A549 (cell line): ENCODE measurements around the gene LPCAT1. TPM values are rescaled to one million over a fixed set of nuclear protein-coding genes. Genes with fewer than 3 reads are reported as not detected.

ENCODE experiments used
- ATAC-seq, 2 experiments: fragments of 200-7000 bp in 1 of 2; fragments of >200 bp in 1 of 2; cut with Nextera tagmentation in 1 of 2; cut with Tn5 transposase in 1 of 2; 3 replicates each; pipeline versions ENCODE4 v1.8.0 to v1.9.1; 2018 to 2020; ENCODE audit warnings: mild to moderate bottlenecking in 1 of 2, moderate library complexity in 1 of 2
- CTCF ChIA-PET: fragments of 300-600 bp; sonication (Branson Sonifier 250); formaldehyde crosslinking; extraction: SDS; loops from one replicate; lab custom pipeline; 2021; ENCODE audit warnings: antibody characterized with exemption, inconsistent platforms; lab: Yijun Ruan, JAX
- POLR2A ChIA-PET: fragments of 350-600 bp; formaldehyde crosslinking; extraction: SDS; loops from one replicate; lab custom pipeline; 2021; ENCODE audit warnings: antibody characterized with exemption, inconsistent platforms; lab: Yijun Ruan, JAX
- DNase-seq, 2 experiments: peaks; one replicate each; pipeline versions ENCODE4 v3.0.0 to v3.0.0-alpha.2; 2011 to 2016; ENCODE audit warnings: low read depth in 1 of 2, low spot score in 1 of 2
- FAIRE-seq: peaks from 2 replicates; lab custom pipeline; 2011; peaks lifted over from hg19 to GRCh38; lab: Jason Lieb, UNC
- H3K27ac ChIP-seq, 2 experiments: fragments of >200 bp; sonication (Bioruptor Twin); formaldehyde crosslinking; 3 replicates each; pipeline ENCODE4 v1.5.1; 2016 to 2017
- H3K4me1 ChIP-seq: fragments of >200 bp; sonication (Bioruptor Twin); formaldehyde crosslinking; 3 replicates; pipeline ENCODE4 v1.6.1; 2016
- H3K4me2 ChIP-seq: fragments of >200 bp; sonication (Bioruptor Twin); formaldehyde crosslinking; 3 replicates; pipeline ENCODE4 v1.6.1; 2016
- H3K4me3 ChIP-seq: fragments of >200 bp; sonication (Bioruptor Twin); formaldehyde crosslinking; 3 replicates; pipeline ENCODE4 v1.5.1; 2016
- H3K9me3 ChIP-seq: fragments of >200 bp; sonication (Bioruptor Twin); formaldehyde crosslinking; 3 replicates; pipeline ENCODE4 v1.6.1; 2016
- EHF ChIP-seq: fragments of 250-450 bp; sonication (Bioruptor Pico); IDR thresholded peaks from 2 replicates; pipeline ENCODE4 v1.5.0; 2020; ENCODE audit warnings: mild to moderate bottlenecking
- EHMT2 ChIP-seq: fragments of 200-600 bp; sonication (generic); IDR thresholded peaks from 2 replicates; pipeline ENCODE4 v1.6.1; 2016; ENCODE audit warnings: antibody characterized with exemption, low read depth, mild to moderate bottlenecking, moderate library complexity
- EP300 ChIP-seq, 2 experiments: fragments of >200 bp; sonication (Bioruptor Twin); formaldehyde crosslinking; IDR thresholded peaks; 2 replicates in 1 of 2; 3 replicates in 1 of 2; pipeline ENCODE4 v1.6.1; 2016 to 2017
- ESRRA ChIP-seq: fragments of 150-350 bp; IDR thresholded peaks from 2 replicates; pipeline ENCODE4 v1.6.1; 2014; ENCODE audit warnings: mild to moderate bottlenecking, low read length, borderline replicate concordance
- FOXS1 ChIP-seq: fragments of 250-450 bp; sonication (Bioruptor Pico); IDR thresholded peaks from 2 replicates; pipeline ENCODE4 v1.5.0; 2020; ENCODE audit warnings: mild to moderate bottlenecking, moderate library complexity
- GATA3 ChIP-seq: IDR thresholded peaks from 2 replicates; pipeline ENCODE4 v1.6.1; 2012; ENCODE audit warnings: borderline replicate concordance
- HEYL ChIP-seq: fragments of 250-450 bp; sonication (Bioruptor Pico); IDR thresholded peaks from 2 replicates; pipeline ENCODE4 v1.8.0; 2021; ENCODE audit warnings: mild to moderate bottlenecking, moderate library complexity
- HOXA7 ChIP-seq: fragments of 250-450 bp; sonication (Bioruptor Pico); IDR thresholded peaks from 2 replicates; pipeline ENCODE4 v1.5.0; 2020; ENCODE audit warnings: mild to moderate bottlenecking, moderate library complexity
- JUNB ChIP-seq: fragments of >200 bp; sonication (Bioruptor Twin); formaldehyde crosslinking; IDR thresholded peaks from 2 replicates; pipeline ENCODE4 v1.6.1; 2016
- KDM1A ChIP-seq: fragments of 200-600 bp; sonication (generic); IDR thresholded peaks from 2 replicates; pipeline ENCODE4 v1.6.1; 2016; ENCODE audit warnings: low read depth, mild to moderate bottlenecking
- MAZ ChIP-seq: fragments of 150-350 bp; IDR thresholded peaks from 2 replicates; pipeline ENCODE4 v1.6.1; 2014; ENCODE audit warnings: antibody characterized with exemption, low read depth, low read length, borderline replicate concordance
- MYC ChIP-seq: IDR thresholded peaks from 2 replicates; pipeline ENCODE4 v1.6.1; 2012; ENCODE audit warnings: mild to moderate bottlenecking, inconsistent platforms, low read length, improper control_type of control experiment, borderline replicate concordance
- POLR2A ChIP-seq: IDR thresholded peaks from 2 replicates; pipeline ENCODE4 v1.6.1; 2012; ENCODE audit warnings: mild to moderate bottlenecking, low read length
- POLR2AphosphoS2 ChIP-seq: conservative IDR thresholded peaks from 2 replicates; pipeline ENCODE4 v1.6.1; 2012; ENCODE audit warnings: low read length, improper control_type of control experiment, inconsistent platforms
- RAD21 ChIP-seq, 2 experiments: fragments of >200 bp in 1 of 2; sonication (Bioruptor Twin) in 1 of 2; formaldehyde crosslinking in 1 of 2; IDR thresholded peaks in 1 of 2; conservative IDR thresholded peaks in 1 of 2; 2 replicates in 1 of 2; 3 replicates in 1 of 2; pipeline ENCODE4 v1.6.1; 2012 to 2018; ENCODE audit warnings: inconsistent platforms in 1 of 2
- RCOR1 ChIP-seq: fragments of 150-350 bp; IDR thresholded peaks from 2 replicates; pipeline ENCODE4 v1.6.1; 2014; ENCODE audit warnings: antibody characterized with exemption, low read length, low read depth
- SMC3 ChIP-seq: fragments of >200 bp; sonication (Bioruptor Twin); formaldehyde crosslinking; IDR thresholded peaks from 3 replicates; pipeline ENCODE4 v1.6.1; 2018; ENCODE audit warnings: inconsistent platforms
- SREBF2 ChIP-seq: fragments of 450-650 bp; IDR thresholded peaks from 2 replicates; pipeline ENCODE4 v1.6.1; 2014; ENCODE audit warnings: mild to moderate bottlenecking, moderate library complexity
- TFCP2L1 ChIP-seq: fragments of 250-450 bp; sonication (Bioruptor Pico); IDR thresholded peaks from 2 replicates; pipeline ENCODE4 v1.5.0; 2021; ENCODE audit warnings: mild to moderate bottlenecking
- ZC3H11A ChIP-seq: fragments of 450-650 bp; IDR thresholded peaks from 2 replicates; pipeline ENCODE4 v1.6.1; 2014; ENCODE audit warnings: antibody characterized with exemption, mild to moderate bottlenecking
- ZFP36 ChIP-seq: fragments of 450-650 bp; IDR thresholded peaks from 2 replicates; pipeline ENCODE4 v1.6.1; 2014; ENCODE audit warnings: borderline replicate concordance; ENCODE audit not compliant: partially characterized antibody
- ZSCAN20 ChIP-seq: fragments of 250-450 bp; sonication (Bioruptor Pico); IDR thresholded peaks from 2 replicates; pipeline ENCODE4 v1.8.0; 2022; ENCODE audit warnings: mild to moderate bottlenecking, moderate library complexity
- WGBS: methylation state at CpG from one replicate; pipeline ENCODE4 v1.1.6; 2017; ENCODE audit errors: missing lambda C conversion rate; 5-methylcytosine and 5-hydroxymethylcytosine counted together
- polyA plus RNA-seq, 4 experiments: library from polyadenylated mRNA; depleted of rRNA in 3 of 4; stranded (reverse); fragments of >200 nt; fragmentation: RNase III in 1 of 4; extraction: RNeasy Plus Mini Kit Qiagen cat#74134 plus additional on column Dnase treatment in 1 of 4; gene quantifications; 2 replicates in 3 of 4; 3 replicates in 1 of 4; pipeline ENCODE4 v1.2.3, GENCODE V29; 2011 to 2017
- TF ChIP-seq, protein P1 (sequence below): fragments of 250-450 bp; sonication (Bioruptor Pico); IDR thresholded peaks from 2 replicates; pipeline ENCODE4 v1.5.0; 2020; ENCODE audit warnings: low read depth, mild to moderate bottlenecking, moderate library complexity
- TF ChIP-seq, protein P2 (sequence below): fragments of >200 bp; sonication (Bioruptor Twin); formaldehyde crosslinking; IDR thresholded peaks from 3 replicates; pipeline ENCODE4 v1.6.1; 2016
- TF ChIP-seq, protein P3 (sequence below): fragments of >200 bp; sonication (Bioruptor Twin); formaldehyde crosslinking; IDR thresholded peaks from 3 replicates; pipeline ENCODE4 v1.5.1; 2016

Gene LPCAT1
- polyA plus RNA-seq, 2 of the 4 experiments (the other 2 are of a cell fraction) = 22.9 to 74.9 TPM

DNA sequence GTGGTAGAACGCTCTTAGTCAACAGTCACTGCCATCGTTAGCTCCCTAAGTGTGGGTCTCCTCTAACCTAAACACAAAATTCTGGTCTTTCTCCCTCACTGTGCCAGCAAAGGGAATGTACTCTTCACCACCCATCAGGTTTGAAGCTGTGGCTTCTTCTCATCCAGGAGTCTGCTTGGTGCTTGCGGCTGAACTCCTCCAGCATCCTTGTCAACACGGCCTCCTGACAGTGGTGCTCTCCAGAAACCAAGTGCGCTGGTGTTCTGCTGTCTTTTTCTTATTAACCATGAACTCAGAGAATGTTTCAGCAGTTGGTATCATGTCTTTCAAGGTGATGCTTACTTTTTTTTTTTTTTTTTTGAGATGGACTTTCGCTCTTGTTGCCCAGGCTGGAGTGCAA is 23.9 kb upstream of the LPCAT1 start (continued):
- TF ChIP-seq EP300 (IDR thresholded peaks at IDR 0.05) (no peak), HOXA7 (CRISPR knock-in tag) (no peak), MYC (no peak), ESRRA (no peak), MAZ (no peak), SREBF2 (no peak), EHF (CRISPR knock-in tag) (no peak)

DNA sequence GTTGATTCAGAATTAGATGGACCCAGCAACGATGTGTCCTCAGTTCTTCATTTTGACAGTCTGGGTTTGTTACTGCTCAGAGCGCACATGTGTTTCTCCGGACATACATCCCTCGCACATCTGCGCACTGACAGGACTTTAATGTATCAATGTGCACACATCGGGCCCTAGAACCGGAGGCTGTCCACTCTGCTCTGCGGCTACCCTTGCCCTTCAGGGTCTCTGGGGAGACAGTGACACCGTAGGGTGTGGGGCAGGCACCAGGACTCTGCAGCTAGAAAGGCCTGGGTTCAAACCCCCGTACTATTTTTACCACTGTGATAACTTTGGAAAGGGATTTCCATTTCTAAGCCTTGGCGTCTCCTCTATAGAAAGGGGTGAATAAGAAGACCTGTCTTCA is 23.5 kb upstream of the LPCAT1 start:
- Histone ChIP-seq H3K9me3 (no peaks in the 10 kb centered on the region), H3K4me3 (no peak overlapping the region), H3K27ac (peak overlapping the region in 1 of 2 experiments; percentile 27; a peak in 2 of 6 replicates), H3K4me1 (peaks cover 30% of the 10 kb centered on the region), H3K4me2 (no peak overlapping the region)
- POLR2A ChIA-PET = no interaction called here
- TF ChIP-seq, protein P1, sequence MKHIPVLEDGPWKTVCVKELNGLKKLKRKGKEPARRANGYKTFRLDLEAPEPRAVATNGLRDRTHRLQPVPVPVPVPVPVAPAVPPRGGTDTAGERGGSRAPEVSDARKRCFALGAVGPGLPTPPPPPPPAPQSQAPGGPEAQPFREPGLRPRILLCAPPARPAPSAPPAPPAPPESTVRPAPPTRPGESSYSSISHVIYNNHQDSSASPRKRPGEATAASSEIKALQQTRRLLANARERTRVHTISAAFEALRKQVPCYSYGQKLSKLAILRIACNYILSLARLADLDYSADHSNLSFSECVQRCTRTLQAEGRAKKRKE (CRISPR knock-in tag) = no peak
- no peak for TF ChIP-seq JUNB
- no peak for TF ChIP-seq GATA3
- no peak for TF ChIP-seq ZFP36
- TF ChIP-seq HEYL (CRISPR knock-in tag) = no peak
- TF ChIP-seq, protein P2, sequence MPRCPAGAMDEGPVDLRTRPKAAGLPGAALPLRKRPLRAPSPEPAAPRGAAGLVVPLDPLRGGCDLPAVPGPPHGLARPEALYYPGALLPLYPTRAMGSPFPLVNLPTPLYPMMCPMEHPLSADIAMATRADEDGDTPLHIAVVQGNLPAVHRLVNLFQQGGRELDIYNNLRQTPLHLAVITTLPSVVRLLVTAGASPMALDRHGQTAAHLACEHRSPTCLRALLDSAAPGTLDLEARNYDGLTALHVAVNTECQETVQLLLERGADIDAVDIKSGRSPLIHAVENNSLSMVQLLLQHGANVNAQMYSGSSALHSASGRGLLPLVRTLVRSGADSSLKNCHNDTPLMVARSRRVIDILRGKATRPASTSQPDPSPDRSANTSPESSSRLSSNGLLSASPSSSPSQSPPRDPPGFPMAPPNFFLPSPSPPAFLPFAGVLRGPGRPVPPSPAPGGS = no peak
- TF ChIP-seq POLR2AphosphoS2 = no peak
- TF ChIP-seq RCOR1 = no peak
- TF ChIP-seq RAD21 (conservative IDR thresholded peaks at IDR 0.05 in 1 of 2, IDR thresholded peaks at IDR 0.05 in 1 of 2) = no peak
- TF ChIP-seq ZC3H11A = no peak
- TF ChIP-seq FOXS1 (CRISPR knock-in tag) = no peak
- TF ChIP-seq, protein P3, sequence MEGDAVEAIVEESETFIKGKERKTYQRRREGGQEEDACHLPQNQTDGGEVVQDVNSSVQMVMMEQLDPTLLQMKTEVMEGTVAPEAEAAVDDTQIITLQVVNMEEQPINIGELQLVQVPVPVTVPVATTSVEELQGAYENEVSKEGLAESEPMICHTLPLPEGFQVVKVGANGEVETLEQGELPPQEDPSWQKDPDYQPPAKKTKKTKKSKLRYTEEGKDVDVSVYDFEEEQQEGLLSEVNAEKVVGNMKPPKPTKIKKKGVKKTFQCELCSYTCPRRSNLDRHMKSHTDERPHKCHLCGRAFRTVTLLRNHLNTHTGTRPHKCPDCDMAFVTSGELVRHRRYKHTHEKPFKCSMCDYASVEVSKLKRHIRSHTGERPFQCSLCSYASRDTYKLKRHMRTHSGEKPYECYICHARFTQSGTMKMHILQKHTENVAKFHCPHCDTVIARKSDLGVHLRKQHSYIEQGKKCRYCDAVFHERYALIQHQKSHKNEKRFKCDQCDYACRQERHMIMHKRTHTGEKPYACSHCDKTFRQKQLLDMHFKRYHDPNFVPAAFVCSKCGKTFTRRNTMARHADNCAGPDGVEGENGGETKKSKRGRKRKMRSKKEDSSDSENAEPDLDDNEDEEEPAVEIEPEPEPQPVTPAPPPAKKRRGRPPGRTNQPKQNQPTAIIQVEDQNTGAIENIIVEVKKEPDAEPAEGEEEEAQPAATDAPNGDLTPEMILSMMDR = no peak
- no peak for TF ChIP-seq KDM1A
- TF ChIP-seq TFCP2L1 = no peak
- DNase-seq (no peak), ATAC-seq (no peak), FAIRE-seq (no peak)
- CTCF ChIA-PET = interaction anchor here (0.5 to 1.3 kb wide), 2 partner anchors 155 to 380 kb away, joined by 3 read pairs; no protein-coding TSS in a partner anchor
- WGBS = 89% methylated on average over 11 of the region's 11 CpGs

DNA sequence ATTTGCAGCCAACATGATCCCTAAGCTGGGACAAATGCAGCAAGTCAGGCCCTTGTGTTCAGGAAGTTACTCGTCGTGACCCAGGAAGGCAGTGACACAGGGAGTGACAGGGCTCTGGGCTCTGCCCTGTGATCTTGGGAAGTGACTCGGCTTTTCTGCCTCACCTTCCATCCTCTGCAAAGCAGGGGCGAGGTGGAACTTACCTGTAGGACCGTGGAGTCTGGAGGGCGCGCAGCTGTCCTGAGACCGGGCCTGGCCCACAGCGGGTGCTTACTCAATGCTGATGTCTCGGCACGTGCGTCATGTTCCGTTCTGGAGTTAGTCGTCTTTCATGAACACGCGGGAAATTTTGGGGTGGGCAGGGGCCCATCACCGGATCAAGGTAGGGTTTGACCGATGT is 22.8 kb upstream of the LPCAT1 start:
- FAIRE-seq = no peak
- CTCF ChIA-PET = interaction anchor here (0.6 to 1.3 kb wide), 3 partner anchors 13 to 379 kb away, joined by 3 read pairs; no protein-coding TSS in a partner anchor
- peak overlapping the region in 1 of 2 experiments; percentile 38; a peak in 2 of 6 replicates for H3K27ac ChIP-seq
- no peak overlapping the region for H3K4me3 ChIP-seq
- TF ChIP-seq ZC3H11A = no peak
- TF ChIP-seq POLR2A = no peak
- TF ChIP-seq EHMT2 = no peak
- no peak for TF ChIP-seq ZSCAN20 (CRISPR knock-in tag)
- TF ChIP-seq, protein P3 = no peak
- TF ChIP-seq SMC3 = no peak
- TF ChIP-seq JUNB = no peak
- TF ChIP-seq HEYL (CRISPR knock-in tag) = no peak
- TF ChIP-seq GATA3 = no peak
- no peak for TF ChIP-seq POLR2AphosphoS2
- TF ChIP-seq KDM1A = no peak
- TF ChIP-seq, all 56 proteins: peak for 0
- ATAC-seq = no peak
- DNase-seq = no peak
- POLR2A ChIA-PET = no interaction called here
- Histone ChIP-seq H3K4me2 (no peak overlapping the region), H3K4me1 (peaks cover 34% of the 10 kb centered on the region), H3K9me3 (no peaks in the 10 kb centered on the region)
- 85% methylated on average over 18 of the region's 18 CpGs for WGBS
